Activated naive CD4-positive, alpha-beta T cell treated with Interleukin-2 at 50 U/mL for 16 hours (primary cell): ENCODE measurements around the gene SMARCA4.
"Not testable (repeated sequence)": the region's sequence is repeated elsewhere in the genome, so short reads cannot be mapped to it uniquely, and the experiment has no call there.

ENCODE experiments used
- DNase-seq: peaks from one replicate; pipeline ENCODE4 v3.0.0-alpha.2; 2020

The SMARCA4 gene

GRCh38 chr19:10981252-10981895, 20.5 kb downstream of the SMARCA4 start:
- no peak for DNase-seq

DNA sequence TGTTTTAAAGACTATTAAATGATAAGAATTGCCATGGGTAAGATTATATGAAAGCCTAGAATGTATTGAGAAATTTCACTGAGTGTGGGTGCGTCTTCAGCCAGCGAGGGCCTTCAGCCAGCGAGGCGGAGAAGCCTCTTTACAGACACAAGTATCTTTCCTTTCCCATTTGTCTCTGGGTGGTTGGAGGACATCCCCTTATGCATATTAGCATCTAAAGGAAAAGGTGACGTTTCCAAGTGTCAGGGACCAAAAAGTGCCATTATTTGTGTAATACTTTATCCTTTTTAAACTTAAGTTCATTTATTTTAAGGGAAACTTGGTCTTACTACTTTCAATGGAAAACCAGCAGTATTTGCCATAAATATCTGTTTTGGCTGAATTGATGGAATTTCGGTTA, 22.2 kb downstream of the SMARCA4 start:
- DNase-seq, result no peak

- no peak for DNase-seq
These were observed 23.4 kb downstream of the SMARCA4 start for GRCh38 chr19:10984166-10984735.

DNA sequence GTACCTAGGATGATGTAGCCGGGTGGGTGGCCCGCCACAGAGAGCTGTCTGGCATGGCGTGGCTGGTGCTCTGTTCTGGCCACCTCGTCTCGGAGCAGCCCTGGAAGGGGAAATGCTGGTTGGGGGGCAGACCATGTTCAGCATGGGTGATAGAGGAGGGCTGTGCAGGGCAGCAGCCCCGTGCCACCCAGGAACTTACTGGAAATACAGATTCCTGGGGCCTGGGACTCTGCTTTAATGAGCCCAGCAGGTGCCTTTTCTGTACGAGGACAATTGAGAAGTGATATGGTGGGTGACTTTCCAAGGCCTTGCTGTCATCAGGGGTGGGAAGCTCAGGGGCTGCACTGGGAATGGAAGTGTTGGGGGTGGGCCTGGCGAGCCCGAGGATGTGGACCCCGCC, 24.7 kb downstream of the SMARCA4 start:
- no peak for DNase-seq

GRCh38 chr19:10986301-10987127, 25.7 kb downstream of the SMARCA4 start:
- DNase-seq, result no peak

GRCh38 chr19:10987571-10988297, 26.9 kb downstream of the SMARCA4 start:
- no peak for DNase-seq

- DNase-seq, result no peak
These were observed 27.6 kb downstream of the SMARCA4 start for GRCh38 chr19:10988380-10988779.

DNA sequence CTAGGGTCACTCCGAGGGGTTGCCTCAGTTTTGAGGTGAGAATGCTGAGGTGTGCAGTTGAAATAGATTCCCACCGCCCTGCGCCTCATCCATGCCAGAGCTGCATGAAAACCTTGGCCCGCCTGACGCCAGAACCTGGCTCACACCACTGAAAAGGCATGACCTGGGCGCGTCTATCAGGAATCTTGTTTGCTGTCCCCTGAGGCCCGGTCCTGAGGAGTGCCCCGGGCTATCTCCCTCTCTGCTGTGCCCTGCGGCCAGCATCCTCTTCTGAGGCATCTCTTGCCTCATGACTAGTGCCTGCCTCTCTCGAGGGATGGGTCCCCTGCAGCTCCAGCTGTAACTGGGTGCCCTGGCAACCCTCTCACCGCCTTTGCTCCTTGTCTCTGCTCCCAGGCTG, 28.1 kb downstream of the SMARCA4 start:
- DNase-seq, result no peak

DNA sequence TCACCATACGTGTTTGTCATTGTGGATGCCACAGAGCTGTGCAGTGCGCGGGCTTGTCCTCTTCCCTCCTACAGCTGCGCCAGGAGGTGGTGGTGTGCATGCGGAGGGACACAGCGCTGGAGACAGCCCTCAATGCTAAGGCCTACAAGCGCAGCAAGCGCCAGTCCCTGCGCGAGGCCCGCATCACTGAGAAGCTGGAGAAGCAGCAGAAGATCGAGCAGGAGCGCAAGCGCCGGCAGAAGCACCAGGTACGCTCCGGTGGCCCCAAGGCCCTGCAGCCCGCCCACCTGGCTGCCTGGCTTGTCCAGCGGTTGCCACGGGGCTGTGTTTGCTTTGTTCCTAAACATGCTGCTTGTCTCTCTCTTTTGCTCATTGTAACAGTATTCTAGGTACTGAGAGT, 30.2 kb downstream of the SMARCA4 start:
- no peak for DNase-seq

- no peak for DNase-seq
These were observed 30.8 kb downstream of the SMARCA4 start for GRCh38 chr19:10991521-10992081.

- not testable (repeated sequence) for DNase-seq
These were observed 31.3 kb downstream of the SMARCA4 start for GRCh38 chr19:10992174-10992573.

DNA sequence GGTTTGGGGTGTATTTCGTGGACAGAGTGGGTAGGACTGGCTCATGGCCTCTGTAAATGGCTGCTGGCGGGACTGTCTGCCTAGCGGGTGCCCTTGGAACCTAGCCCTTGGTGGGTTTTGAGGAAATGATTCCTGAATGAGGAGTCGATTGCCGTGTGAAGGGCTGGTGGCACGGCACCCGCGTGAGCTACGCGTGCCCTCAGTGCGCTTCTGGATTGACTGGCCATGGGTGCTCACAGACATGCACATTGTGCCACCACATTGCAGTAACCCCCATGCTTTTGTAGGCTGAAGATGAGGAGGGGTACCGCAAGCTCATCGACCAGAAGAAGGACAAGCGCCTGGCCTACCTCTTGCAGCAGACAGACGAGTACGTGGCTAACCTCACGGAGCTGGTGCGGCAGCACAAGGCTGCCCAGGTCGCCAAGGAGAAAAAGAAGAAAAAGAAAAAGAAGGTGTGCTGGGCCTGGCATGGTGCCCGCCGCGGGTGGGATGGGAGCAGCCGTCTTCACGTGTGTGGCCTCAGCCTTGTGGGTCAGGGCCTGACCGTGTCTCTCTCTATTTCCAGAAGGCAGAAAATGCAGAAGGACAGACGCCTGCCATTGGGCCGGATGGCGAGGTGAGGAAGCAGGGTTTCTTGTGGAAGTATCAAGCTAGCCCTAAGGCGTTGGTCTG, 35.2 kb downstream of the SMARCA4 start:
- DNase-seq, result no peak

DNA sequence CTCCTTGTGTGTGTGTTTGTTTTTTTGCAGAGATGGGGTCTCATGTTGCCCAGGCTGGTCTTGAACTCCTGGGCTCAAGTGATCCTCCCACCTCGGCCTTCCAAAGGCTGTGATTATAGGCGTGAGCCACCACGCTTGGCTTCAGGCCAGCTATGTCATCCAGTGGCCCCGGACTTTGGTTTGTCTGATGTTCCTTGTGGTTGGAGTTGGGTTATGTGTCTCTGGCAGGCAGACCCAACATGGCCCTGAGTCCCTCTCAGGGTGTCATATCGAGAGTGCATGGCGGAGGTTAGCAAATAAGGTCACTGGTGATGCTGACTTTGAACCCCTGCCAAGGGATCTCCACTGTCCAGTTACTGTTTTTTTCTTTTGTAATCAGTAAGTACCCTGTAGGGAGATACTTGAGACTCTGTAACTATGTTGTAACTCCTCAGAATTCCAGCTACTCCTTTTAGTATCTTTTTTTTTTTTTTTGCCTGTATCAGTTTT, 37.3 kb downstream of the SMARCA4 start:
- no peak for DNase-seq

- DNase-seq, result no peak
These were observed 37.8 kb downstream of the SMARCA4 start for GRCh38 chr19:10998666-10999065.

GRCh38 chr19:11005521-11005920, 44.7 kb downstream of the SMARCA4 start:
- no peak for DNase-seq

DNA sequence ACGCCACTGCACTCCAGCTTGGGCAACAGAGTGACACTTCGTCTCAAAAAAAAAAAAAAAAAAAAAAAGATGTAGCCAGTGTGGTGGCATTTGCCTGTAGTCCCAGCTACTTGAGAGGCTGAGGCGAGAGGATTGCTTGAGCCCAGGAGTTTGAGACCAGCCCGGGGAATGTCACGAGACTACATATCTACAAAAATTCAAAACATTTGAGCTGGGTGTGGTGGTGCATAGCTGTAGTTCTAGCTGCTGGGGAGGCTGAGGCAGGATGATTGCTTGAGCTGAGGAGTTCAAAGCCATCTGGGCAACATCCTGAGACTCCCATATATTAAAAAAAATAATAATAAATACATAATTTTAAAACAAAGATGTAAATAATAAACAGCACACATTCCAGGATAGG, 46.6 kb downstream of the SMARCA4 start:
- DNase-seq, result no peak

- DNase-seq, result no peak
These were observed 47.2 kb downstream of the SMARCA4 start for GRCh38 chr19:11007962-11008532.

GRCh38 chr19:11010041-11010440, 49.2 kb downstream of the SMARCA4 start:
- no peak for DNase-seq

DNA sequence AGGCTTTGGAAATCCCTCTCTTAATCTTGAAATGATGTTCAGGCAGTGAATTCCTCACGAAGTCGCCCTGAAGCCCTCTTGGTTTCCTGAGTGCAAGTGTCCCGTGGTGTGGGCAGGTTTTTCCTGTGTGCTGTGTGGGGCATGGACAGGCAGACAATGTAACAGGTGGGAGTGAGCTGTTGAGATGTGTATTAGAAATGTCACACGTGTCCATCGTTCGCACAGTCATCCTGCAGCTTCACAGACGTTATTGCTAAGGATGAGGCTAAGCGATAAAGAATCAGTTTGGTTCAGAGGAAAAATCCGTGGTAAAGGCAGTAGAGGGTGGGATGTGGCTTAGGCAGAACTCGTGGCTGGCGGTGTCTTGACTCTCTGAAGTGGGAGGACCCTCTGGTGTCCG, 51.7 kb downstream of the SMARCA4 start:
- no peak for DNase-seq

- no peak for DNase-seq
These were observed 52.9 kb downstream of the SMARCA4 start for GRCh38 chr19:11013771-11014170.

- DNase-seq, result no peak
These were observed 53.6 kb downstream of the SMARCA4 start for GRCh38 chr19:11014403-11014911.

DNA sequence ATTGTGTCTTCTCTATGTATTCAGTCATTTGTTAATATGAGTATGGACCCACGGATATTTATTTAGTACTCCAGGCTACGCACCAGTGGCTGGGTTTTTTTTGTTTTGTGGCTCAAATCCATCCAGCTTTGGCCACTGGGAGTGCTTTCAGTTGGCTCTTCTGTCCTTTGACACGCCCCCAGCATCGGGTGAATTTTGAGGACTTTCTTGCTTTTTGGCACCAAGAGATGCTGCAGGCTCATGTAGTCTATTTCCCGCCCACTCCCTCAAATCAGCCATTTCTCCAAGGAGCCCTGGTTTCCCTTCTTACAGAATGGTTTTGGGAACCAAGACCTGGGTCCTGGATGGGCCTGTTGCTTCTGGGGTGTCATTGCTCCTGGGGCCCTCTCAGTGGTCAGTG, 55.8 kb downstream of the SMARCA4 start:
- DNase-seq, result no peak
